ENCODE results near the gene MYCT1. TPM values are rescaled to one million over a fixed set of nuclear protein-coding genes. Genes with fewer than 3 reads are reported as not detected.
A peak's percentile ranks its signal among the peaks of the same experiment; 100 is the strongest.

MYCT1 gene
- polyA plus RNA-seq, 1 experiment: 0.02 TPM

- TF ChIP-seq, protein P1, sequence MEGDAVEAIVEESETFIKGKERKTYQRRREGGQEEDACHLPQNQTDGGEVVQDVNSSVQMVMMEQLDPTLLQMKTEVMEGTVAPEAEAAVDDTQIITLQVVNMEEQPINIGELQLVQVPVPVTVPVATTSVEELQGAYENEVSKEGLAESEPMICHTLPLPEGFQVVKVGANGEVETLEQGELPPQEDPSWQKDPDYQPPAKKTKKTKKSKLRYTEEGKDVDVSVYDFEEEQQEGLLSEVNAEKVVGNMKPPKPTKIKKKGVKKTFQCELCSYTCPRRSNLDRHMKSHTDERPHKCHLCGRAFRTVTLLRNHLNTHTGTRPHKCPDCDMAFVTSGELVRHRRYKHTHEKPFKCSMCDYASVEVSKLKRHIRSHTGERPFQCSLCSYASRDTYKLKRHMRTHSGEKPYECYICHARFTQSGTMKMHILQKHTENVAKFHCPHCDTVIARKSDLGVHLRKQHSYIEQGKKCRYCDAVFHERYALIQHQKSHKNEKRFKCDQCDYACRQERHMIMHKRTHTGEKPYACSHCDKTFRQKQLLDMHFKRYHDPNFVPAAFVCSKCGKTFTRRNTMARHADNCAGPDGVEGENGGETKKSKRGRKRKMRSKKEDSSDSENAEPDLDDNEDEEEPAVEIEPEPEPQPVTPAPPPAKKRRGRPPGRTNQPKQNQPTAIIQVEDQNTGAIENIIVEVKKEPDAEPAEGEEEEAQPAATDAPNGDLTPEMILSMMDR (IDR thresholded peaks at IDR 0.05; ENCODE audit: insufficient read depth, low read depth, low read length): no peak
- H3K27me3 ChIP-seq (ENCODE audit: control insufficient read depth, insufficient read depth, low read length): no peaks in the 10 kb centered on the region; the same call in 1 of the 2 replicates
- ChIA-PET POLR2A (no interaction called here), CTCF (no interaction called here)
- no peaks in the 10 kb centered on the region for H3K36me3 ChIP-seq (ENCODE audit: control insufficient read depth, insufficient read depth, low read length)
- DNase-seq (ENCODE audit: low read depth): no peak
- H3K4me3 ChIP-seq (ENCODE audit: low read depth, low read length): no peak overlapping the region
Observed at GRCh38 chr6:152685819-152686218, 11.9 kb upstream of the MYCT1 start.

- Histone ChIP-seq H3K4me3 (ENCODE audit: low read depth, low read length) (no peak overlapping the region), H3K36me3 (ENCODE audit: control insufficient read depth, insufficient read depth, low read length) (no peaks in the 10 kb centered on the region), H3K27me3 (ENCODE audit: control insufficient read depth, insufficient read depth, low read length) (no peaks in the 10 kb centered on the region)
- no peak for DNase-seq (ENCODE audit: low read depth)
- ChIA-PET POLR2A (no interaction called here), CTCF (interaction anchor here (1.3 kb wide), 1 partner anchor 23 kb away, joined by 4 read pairs; no protein-coding TSS in a partner anchor)
- TF ChIP-seq, protein P1 (IDR thresholded peaks at IDR 0.05; ENCODE audit: insufficient read depth, low read depth, low read length): no peak
Observed at GRCh38 chr6:152695372-152696045, 2.2 kb upstream of the MYCT1 start.

GRCh38 chr6:152696522-152696921, 1.2 kb upstream of the MYCT1 start:
- H3K36me3 ChIP-seq (ENCODE audit: control insufficient read depth, insufficient read depth, low read length): no peaks in the 10 kb centered on the region
- TF ChIP-seq, protein P1 (IDR thresholded peaks at IDR 0.05; ENCODE audit: insufficient read depth, low read depth, low read length): no peak
- POLR2A ChIA-PET: no interaction called here
- CTCF ChIA-PET: no interaction called here
- H3K27me3 ChIP-seq (ENCODE audit: control insufficient read depth, insufficient read depth, low read length): no peaks in the 10 kb centered on the region
- peak; percentile 14 for DNase-seq (ENCODE audit: low read depth)
- no peak overlapping the region for H3K4me3 ChIP-seq (ENCODE audit: low read depth, low read length)

DNA sequence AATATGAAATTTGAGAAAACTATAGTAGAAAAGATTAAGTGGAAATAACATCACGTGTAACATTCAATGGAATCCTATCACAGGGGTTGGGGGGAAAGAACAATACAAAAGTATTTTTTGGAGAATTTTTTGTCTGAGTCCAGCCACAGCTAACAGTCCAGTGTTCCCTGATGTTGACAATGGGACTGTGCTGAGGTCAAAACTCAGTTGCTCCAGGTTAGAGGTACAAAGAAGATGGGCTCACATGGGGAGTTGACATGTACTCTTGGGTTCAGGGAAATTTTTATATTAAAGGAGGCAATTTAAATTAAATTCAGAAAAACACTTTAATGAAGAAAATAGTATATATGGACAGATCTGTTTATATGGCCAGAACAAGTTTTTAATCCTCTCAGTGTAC, 995 bp downstream of the MYCT1 start:
- no peak for DNase-seq (ENCODE audit: low read depth)
- Histone ChIP-seq H3K4me3 (ENCODE audit: low read depth, low read length) (no peak overlapping the region), H3K27me3 (ENCODE audit: control insufficient read depth, insufficient read depth, low read length) (no peaks in the 10 kb centered on the region), H3K36me3 (ENCODE audit: control insufficient read depth, insufficient read depth, low read length) (no peaks in the 10 kb centered on the region)
- ChIA-PET CTCF (no interaction called here), POLR2A (no interaction called here)
- TF ChIP-seq, protein P1 (IDR thresholded peaks at IDR 0.05; ENCODE audit: insufficient read depth, low read depth, low read length): no peak

- Histone ChIP-seq H3K27me3 (ENCODE audit: control insufficient read depth, insufficient read depth, low read length) (no peaks in the 10 kb centered on the region), H3K36me3 (ENCODE audit: control insufficient read depth, insufficient read depth, low read length) (no peaks in the 10 kb centered on the region), H3K4me3 (ENCODE audit: low read depth, low read length) (no peak overlapping the region)
- DNase-seq (ENCODE audit: low read depth): no peak
- CTCF ChIA-PET: interaction anchor here (1.9 kb wide), 1 partner anchor 13 kb away, joined by 4 read pairs; no protein-coding TSS in a partner anchor
- TF ChIP-seq, protein P1 (IDR thresholded peaks at IDR 0.05; ENCODE audit: insufficient read depth, low read depth, low read length): no peak
- POLR2A ChIA-PET: no interaction called here
Observed at GRCh38 chr6:152700427-152700826, 2.7 kb downstream of the MYCT1 start.

Measured in BJ (cell line).